Measurements from ENCODE around the gene OR5M11.
"Not testable (repeated sequence)": the region's sequence is repeated elsewhere in the genome, so short reads cannot be mapped to it uniquely, and the experiment has no call there.

DNA sequence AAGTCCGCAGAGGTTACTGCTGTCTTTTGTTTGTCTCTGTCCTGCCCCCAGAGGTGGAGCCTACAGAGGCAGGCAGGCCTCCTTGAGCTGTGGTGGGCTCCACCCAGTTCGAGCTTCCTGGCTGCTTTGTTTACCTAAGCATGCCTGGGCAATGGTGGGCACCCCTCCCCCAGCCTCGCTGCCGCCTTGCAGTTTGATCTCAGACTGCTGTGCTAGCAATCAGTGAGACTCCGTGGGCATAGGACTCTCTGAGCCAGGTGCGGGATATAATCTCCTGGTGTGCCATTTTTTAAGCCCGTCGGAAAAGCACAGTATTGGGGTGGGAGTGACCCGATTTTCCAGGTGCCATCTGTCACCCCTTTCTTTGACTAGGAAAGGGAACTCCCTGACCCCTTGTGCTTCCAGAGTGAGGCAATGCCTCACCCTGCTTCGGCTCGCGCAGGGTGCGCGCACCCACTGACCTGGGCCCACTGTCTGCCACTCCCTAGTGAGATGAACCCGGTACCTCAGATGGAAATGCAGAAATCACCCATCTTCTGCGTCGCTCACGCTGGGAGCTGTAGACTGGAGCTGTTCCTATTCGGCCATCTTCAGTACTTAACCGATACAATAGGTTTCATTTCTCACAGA lies 49.1 kb upstream of the OR5M11 start:
- TF ChIP-seq, protein P1, sequence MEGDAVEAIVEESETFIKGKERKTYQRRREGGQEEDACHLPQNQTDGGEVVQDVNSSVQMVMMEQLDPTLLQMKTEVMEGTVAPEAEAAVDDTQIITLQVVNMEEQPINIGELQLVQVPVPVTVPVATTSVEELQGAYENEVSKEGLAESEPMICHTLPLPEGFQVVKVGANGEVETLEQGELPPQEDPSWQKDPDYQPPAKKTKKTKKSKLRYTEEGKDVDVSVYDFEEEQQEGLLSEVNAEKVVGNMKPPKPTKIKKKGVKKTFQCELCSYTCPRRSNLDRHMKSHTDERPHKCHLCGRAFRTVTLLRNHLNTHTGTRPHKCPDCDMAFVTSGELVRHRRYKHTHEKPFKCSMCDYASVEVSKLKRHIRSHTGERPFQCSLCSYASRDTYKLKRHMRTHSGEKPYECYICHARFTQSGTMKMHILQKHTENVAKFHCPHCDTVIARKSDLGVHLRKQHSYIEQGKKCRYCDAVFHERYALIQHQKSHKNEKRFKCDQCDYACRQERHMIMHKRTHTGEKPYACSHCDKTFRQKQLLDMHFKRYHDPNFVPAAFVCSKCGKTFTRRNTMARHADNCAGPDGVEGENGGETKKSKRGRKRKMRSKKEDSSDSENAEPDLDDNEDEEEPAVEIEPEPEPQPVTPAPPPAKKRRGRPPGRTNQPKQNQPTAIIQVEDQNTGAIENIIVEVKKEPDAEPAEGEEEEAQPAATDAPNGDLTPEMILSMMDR (IDR thresholded peaks at IDR 0.05; ENCODE audit: extremely low read depth in 1 of 2, insufficient read depth in 1 of 2, low read depth in 1 of 2, low read length in 2 of 2): not testable (repeated sequence)
- not testable (repeated sequence) for TF ChIP-seq EZH2 (IDR thresholded peaks at IDR 0.05; ENCODE audit: borderline replicate concordance, low read depth, low read length, severe bottlenecking); POLR2AphosphoS5 (IDR thresholded peaks at IDR 0.05; ENCODE audit: insufficient read depth, low read depth, low read length); POLR2A (IDR thresholded peaks at IDR 0.05; ENCODE audit: low read depth, low read length); GATA2 (IDR thresholded peaks at IDR 0.05; ENCODE audit: insufficient read depth, insufficient read length, low read depth, low read length); FOS (IDR thresholded peaks at IDR 0.05; ENCODE audit: borderline replicate concordance, insufficient read depth, low read length); MYC (IDR thresholded peaks at IDR 0.05; ENCODE audit: low read depth, low read length)
- TF ChIP-seq, protein P2, sequence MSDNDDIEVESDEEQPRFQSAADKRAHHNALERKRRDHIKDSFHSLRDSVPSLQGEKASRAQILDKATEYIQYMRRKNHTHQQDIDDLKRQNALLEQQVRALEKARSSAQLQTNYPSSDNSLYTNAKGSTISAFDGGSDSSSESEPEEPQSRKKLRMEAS (IDR thresholded peaks at IDR 0.05; ENCODE audit: insufficient read depth, insufficient read length): not testable (repeated sequence)

Data from endothelial cell of umbilical vein (primary cell).